HG03175 (cell line): ENCODE results near the gene LPP.

Experiments used
- ATAC-seq: cut with Tn5 transposase; IDR thresholded peaks from one replicate; pipeline ENCODE4 v1.9.1; 2021; ENCODE audit warnings: mild to moderate bottlenecking, moderate library complexity; ENCODE audit not compliant: unreplicated experiment

The LPP gene

GRCh38 chr3:188842639-188843038 lies 688.7 kb downstream of the LPP start:
- ATAC-seq, result no peak

GRCh38 chr3:188844096-188844495 lies 690.1 kb downstream of the LPP start:
- no peak for ATAC-seq

GRCh38 chr3:188845514-188845913 lies 691.6 kb downstream of the LPP start:
- ATAC-seq, result no peak

- no peak for ATAC-seq
Observed at GRCh38 chr3:188848947-188849346, 695.0 kb downstream of the LPP start.

- no peak for ATAC-seq
Observed at GRCh38 chr3:188853856-188854771, 700.2 kb downstream of the LPP start.

- ATAC-seq, result no peak
Observed at GRCh38 chr3:188854772-188855149, 700.8 kb downstream of the LPP start.

- no peak for ATAC-seq
Observed at GRCh38 chr3:188855675-188856074, 701.7 kb downstream of the LPP start.

GRCh38 chr3:188860147-188860546 lies 706.2 kb downstream of the LPP start:
- no peak for ATAC-seq

GRCh38 chr3:188861842-188862744 lies 708.1 kb downstream of the LPP start:
- no peak for ATAC-seq

GRCh38 chr3:188863999-188864406 lies 710.0 kb downstream of the LPP start:
- ATAC-seq, result no peak

- no peak for ATAC-seq
Observed at GRCh38 chr3:188867691-188868265, 713.8 kb downstream of the LPP start.

- no peak for ATAC-seq
Observed at GRCh38 chr3:188868803-188869202, 714.8 kb downstream of the LPP start.

- no peak for ATAC-seq
Observed at GRCh38 chr3:188869628-188870027, 715.7 kb downstream of the LPP start.

GRCh38 chr3:188870431-188870830 lies 716.5 kb downstream of the LPP start:
- no peak for ATAC-seq

GRCh38 chr3:188874576-188874975 lies 720.6 kb downstream of the LPP start:
- ATAC-seq, result no peak

GRCh38 chr3:188875413-188875812 lies 721.5 kb downstream of the LPP start:
- no peak for ATAC-seq

GRCh38 chr3:188876370-188876769 lies 722.4 kb downstream of the LPP start:
- no peak for ATAC-seq

- no peak for ATAC-seq
Observed at GRCh38 chr3:188877381-188877780, 723.4 kb downstream of the LPP start.

- no peak for ATAC-seq
Observed at GRCh38 chr3:188878076-188878475, 724.1 kb downstream of the LPP start.

- ATAC-seq, result no peak
Observed at GRCh38 chr3:188881954-188882641, 728.1 kb downstream of the LPP start.
